Measurements from ENCODE around the gene LRRC15. TPM values are rescaled to one million over a fixed set of nuclear protein-coding genes. Genes with fewer than 3 reads are reported as not detected.

LRRC15 gene
- total RNA-seq, 3 donors from 2014 or later: 0.22 to 1.8 (median 0.29) TPM

DNA sequence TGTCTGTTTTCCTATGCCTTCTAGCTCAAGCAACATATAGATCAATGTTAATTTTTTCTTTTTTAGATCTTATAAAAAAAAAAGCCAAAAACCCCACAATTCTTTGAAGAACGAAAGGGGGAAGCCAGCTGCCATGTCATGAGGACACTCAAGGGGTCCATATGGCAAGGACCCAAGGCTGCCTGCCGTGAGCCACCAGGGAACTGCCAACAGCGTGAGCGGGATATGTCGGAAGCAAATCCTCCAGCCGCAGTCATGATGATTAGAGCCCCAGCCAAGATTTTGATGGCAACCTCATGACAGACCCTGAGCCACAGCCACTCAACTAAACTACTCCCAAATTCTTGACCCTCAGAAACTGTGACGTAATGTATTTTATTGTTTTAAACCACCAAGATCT is 23.0 kb upstream of the LRRC15 start:
- no peak for ATAC-seq
- no peak for DNase-seq
- Histone ChIP-seq H3K4me1 (ENCODE audit: low read depth) (peaks cover 25% of the 10 kb centered on the region), H3K36me3 (ENCODE audit: low read depth) (no peaks in the 10 kb centered on the region), H3K9me3 (no peaks in the 10 kb centered on the region), H3K4me3 (no peak overlapping the region)
- intact Hi-C loops (cut with DNase I, micrococcal nuclease): no loop called here
- no peak for TF ChIP-seq CTCF (IDR thresholded peaks at IDR 0.05)

DNA sequence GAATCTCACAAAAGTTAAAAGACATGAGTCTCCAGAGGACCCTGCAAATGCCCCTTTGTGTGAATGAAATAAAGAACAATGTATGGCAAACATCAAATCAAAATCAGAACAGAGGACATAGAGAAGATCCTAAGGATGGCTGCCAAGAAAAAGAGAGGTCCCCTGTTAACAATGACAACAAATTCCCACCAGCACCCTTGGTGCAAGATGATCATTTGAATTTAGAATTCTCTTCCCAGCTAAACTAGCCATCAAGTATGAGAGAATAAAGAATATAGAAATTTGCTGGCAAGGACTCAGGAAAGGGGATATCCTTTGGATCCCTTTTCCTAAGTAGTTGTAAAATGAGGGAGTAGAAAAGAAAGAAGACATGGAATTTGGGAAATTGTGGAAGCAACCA is 21.3 kb upstream of the LRRC15 start:
- TF ChIP-seq CTCF (IDR thresholded peaks at IDR 0.05): no peak
- ATAC-seq: no peak

GRCh38 chr3:194389269-194389668 is 19.7 kb upstream of the LRRC15 start:
- peak; percentile 72 for ATAC-seq
- Histone ChIP-seq H3K36me3 (ENCODE audit: low read depth) (no peaks in the 10 kb centered on the region), H3K4me3 (no peak overlapping the region), H3K9me3 (no peaks in the 10 kb centered on the region), H3K4me1 (ENCODE audit: low read depth) (peaks cover 1% of the 10 kb centered on the region)
- TF ChIP-seq CTCF (IDR thresholded peaks at IDR 0.05): no peak
- no peak for DNase-seq
- intact Hi-C loops (cut with DNase I, micrococcal nuclease): no loop called here

More for the DNA sequence above, 21.3 kb upstream of the LRRC15 start:
- H3K4me3 ChIP-seq: no peak overlapping the region
- no peak for DNase-seq
- no peaks in the 10 kb centered on the region for H3K9me3 ChIP-seq
- intact Hi-C loops (cut with DNase I, micrococcal nuclease): no loop called here
- H3K36me3 ChIP-seq (ENCODE audit: low read depth): no peaks in the 10 kb centered on the region
- peaks cover 14% of the 10 kb centered on the region for H3K4me1 ChIP-seq (ENCODE audit: low read depth)

- intact Hi-C loops (cut with DNase I, micrococcal nuclease): no loop called here
- Histone ChIP-seq H3K4me3 (no peak overlapping the region), H3K36me3 (ENCODE audit: low read depth) (no peaks in the 10 kb centered on the region), H3K9me3 (no peaks in the 10 kb centered on the region), H3K4me1 (ENCODE audit: low read depth) (no peaks in the 10 kb centered on the region)
- DNase-seq (no peak), ATAC-seq (no peak)
- no peak for TF ChIP-seq CTCF (IDR thresholded peaks at IDR 0.05)
Measured at GRCh38 chr3:194387926-194388418, 18.4 kb upstream of the LRRC15 start.

GRCh38 chr3:194387276-194387675 is 17.7 kb upstream of the LRRC15 start:
- no peak for DNase-seq
- H3K4me1 ChIP-seq (ENCODE audit: low read depth): no peaks in the 10 kb centered on the region

More at GRCh38 chr3:194387276-194387675, 17.7 kb upstream of the LRRC15 start:
- no peak for ATAC-seq
- Histone ChIP-seq H3K36me3 (ENCODE audit: low read depth) (no peaks in the 10 kb centered on the region), H3K9me3 (no peaks in the 10 kb centered on the region), H3K4me3 (no peak overlapping the region)
- intact Hi-C loops (cut with DNase I, micrococcal nuclease): no loop called here
- no peak for TF ChIP-seq CTCF (IDR thresholded peaks at IDR 0.05)
